ENCODE results near the gene HPCAL1. TPM values are rescaled to one million over a fixed set of nuclear protein-coding genes. Genes with fewer than 3 reads are reported as not detected.

The HPCAL1 gene
- total RNA-seq, 6 experiments from 2014 or later, result 36.3 to 60.3 (median 57.2) TPM

DNA sequence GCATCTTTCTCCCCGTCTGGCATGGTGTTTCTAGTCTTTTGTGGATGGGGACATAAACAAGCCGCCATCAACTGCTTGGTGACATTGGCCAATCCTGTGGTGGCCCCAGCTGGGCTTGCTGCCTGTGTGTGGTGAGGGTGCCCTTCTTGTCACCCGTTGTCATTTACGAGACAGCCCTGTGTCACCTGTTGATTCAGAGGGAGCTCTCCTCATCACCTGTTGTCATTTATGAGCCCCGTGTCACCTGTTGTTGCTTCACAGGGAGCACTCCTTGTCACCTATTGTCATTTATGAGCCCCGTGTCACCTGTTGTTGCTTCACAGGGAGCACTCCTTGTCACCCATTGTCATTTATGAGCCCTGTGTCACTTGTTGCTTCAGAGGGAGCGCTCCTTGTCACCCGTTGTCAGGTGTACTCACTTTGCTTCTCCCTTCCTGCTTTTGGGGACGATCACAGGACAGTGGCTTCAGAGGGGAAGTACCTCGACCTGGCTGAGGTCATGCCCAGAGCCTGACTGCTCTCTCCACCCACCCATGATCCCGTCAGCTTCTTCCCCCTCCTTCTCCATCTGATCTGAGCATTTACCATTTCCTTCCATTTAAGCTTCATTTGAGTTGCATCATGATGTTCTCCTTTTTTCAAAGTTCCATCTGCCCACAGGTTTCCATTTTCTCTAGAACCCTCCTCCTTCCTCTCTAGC is 29.1 kb downstream of the HPCAL1 start:
- H3K4me3 Mint-ChIP-seq, result no peak overlapping the region
- H3K36me3 Mint-ChIP-seq (ENCODE audit: low read depth), result peaks cover 12% of the 10 kb centered on the region
- H3K27ac Mint-ChIP-seq, result no peak overlapping the region
- no peak for TF ChIP-seq CTCF (IDR thresholded peaks at IDR 0.05)
- peaks cover 49% of the 10 kb centered on the region for H3K4me1 Mint-ChIP-seq (ENCODE audit: low read depth)
- H3K27me3 Mint-ChIP-seq (ENCODE audit: insufficient read depth), result peaks cover 7% of the 10 kb centered on the region
- no peak for DNase-seq
- H3K9me3 Mint-ChIP-seq, result peaks cover 8% of the 10 kb centered on the region

- no peak overlapping the region for H3K4me3 Mint-ChIP-seq
- no peak for TF ChIP-seq CTCF (IDR thresholded peaks at IDR 0.05)
- DNase-seq, result no peak
- peaks cover 8% of the 10 kb centered on the region for H3K9me3 Mint-ChIP-seq
- no peak overlapping the region for H3K27ac Mint-ChIP-seq
- peaks cover 6% of the 10 kb centered on the region for H3K27me3 Mint-ChIP-seq (ENCODE audit: insufficient read depth)
- peaks cover 12% of the 10 kb centered on the region for H3K36me3 Mint-ChIP-seq (ENCODE audit: low read depth)
- peaks cover 44% of the 10 kb centered on the region for H3K4me1 Mint-ChIP-seq (ENCODE audit: low read depth)
These were observed 29.9 kb downstream of the HPCAL1 start for GRCh38 chr2:10332402-10333246.

DNA sequence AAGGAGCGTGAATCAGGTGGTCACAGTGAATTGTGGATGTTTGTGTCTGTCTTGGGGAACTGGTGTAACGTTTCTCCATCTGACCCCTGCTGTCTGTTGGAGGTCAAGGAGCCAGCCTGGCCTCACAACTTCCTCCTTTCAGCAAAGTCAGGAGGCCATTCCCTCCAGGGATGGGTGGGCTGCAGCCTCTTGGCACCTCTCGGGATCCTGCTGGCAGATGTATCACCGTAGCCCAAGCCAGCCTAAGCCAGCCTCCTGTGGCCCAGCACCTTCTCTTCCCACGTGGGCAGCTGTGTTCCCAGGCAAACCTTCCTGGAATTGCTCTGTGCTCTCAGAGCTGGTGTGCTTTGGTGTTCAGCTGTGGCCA is 30.5 kb downstream of the HPCAL1 start:
- Mint-ChIP-seq H3K36me3 (ENCODE audit: low read depth) (peaks cover 12% of the 10 kb centered on the region), H3K9me3 (peaks cover 8% of the 10 kb centered on the region), H3K4me3 (no peak overlapping the region), H3K4me1 (ENCODE audit: low read depth) (peaks cover 38% of the 10 kb centered on the region), H3K27me3 (ENCODE audit: insufficient read depth) (peaks cover 5% of the 10 kb centered on the region), H3K27ac (no peak overlapping the region)
- no peak for DNase-seq
- TF ChIP-seq CTCF (IDR thresholded peaks at IDR 0.05), result no peak

DNA sequence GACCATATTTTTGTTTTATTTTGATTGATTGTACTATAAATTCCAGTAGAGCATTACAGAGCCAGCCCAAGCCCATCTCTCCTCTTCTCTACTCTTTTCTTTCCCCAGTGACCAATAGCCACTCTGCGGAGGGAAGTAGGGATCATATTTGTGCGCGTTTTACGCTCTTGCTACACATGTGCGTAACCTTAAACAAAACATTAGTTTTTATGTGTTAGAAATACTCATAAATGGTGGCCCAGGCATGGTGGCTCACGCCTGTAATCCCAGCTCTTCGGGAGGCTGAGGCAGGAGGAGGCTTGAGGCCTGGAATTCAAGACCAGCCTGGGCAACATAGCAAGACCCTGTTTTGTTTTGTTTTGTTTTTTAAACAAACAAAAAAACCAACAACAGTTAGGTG is 31.3 kb downstream of the HPCAL1 start:
- TF ChIP-seq CTCF (IDR thresholded peaks at IDR 0.05), result no peak
- no peak overlapping the region for H3K4me3 Mint-ChIP-seq
- peaks cover 33% of the 10 kb centered on the region for H3K4me1 Mint-ChIP-seq (ENCODE audit: low read depth)
- DNase-seq, result no peak
- no peak overlapping the region for H3K27ac Mint-ChIP-seq
- H3K9me3 Mint-ChIP-seq, result peaks cover 8% of the 10 kb centered on the region
- peaks cover 5% of the 10 kb centered on the region for H3K27me3 Mint-ChIP-seq (ENCODE audit: insufficient read depth)
- peaks cover 12% of the 10 kb centered on the region for H3K36me3 Mint-ChIP-seq (ENCODE audit: low read depth)

DNA sequence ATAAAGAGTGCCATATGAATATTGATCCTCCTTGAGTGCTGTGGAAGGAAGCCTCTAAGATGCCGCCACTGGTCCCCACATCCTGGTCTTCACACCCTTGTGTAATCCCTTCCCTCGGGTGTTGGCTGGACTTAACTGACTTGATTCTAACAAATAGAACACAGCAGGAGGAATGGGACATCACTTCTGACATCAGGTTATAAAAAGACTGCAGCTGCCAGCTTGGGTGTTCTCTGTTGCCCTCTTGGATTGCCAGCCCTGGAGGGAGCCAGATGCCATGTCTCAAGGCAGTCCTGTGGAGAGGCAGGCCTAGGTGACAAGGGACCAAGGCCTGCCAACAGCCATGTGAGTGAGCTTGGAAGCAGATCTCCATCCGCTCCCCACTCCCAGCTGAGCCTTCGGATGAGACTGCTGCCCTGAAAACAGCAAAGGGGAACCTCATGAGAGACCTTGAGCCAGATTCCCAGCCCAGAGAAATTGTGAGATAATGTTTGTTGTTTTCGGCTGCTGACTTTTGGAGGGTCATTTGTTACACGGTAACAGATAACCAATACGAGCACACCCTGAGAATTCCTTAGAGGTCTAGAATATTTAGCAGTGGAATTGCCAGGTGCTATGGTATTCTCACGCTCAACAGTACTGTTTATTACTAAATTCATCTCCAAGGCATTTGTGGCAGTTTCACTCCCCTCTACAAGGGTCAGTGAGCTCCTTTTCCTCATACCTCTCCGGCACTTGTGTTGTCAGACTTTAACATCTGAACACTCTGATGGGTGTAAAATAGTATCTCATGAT is 32.5 kb downstream of the HPCAL1 start:
- Mint-ChIP-seq H3K4me1 (ENCODE audit: low read depth) (peaks cover 26% of the 10 kb centered on the region), H3K27ac (no peak overlapping the region), H3K9me3 (peaks cover 8% of the 10 kb centered on the region), H3K4me3 (no peak overlapping the region), H3K36me3 (ENCODE audit: low read depth) (peaks cover 12% of the 10 kb centered on the region), H3K27me3 (ENCODE audit: insufficient read depth) (peaks cover 5% of the 10 kb centered on the region)
- no peak for DNase-seq
- TF ChIP-seq CTCF (IDR thresholded peaks at IDR 0.05), result no peak
